SK-N-MC (cell line): ENCODE measurements around the gene SH2D2A.

Experiments
- DNase-seq: peaks from one replicate; pipeline ENCODE4 v3.0.0-alpha.2; 2011; ENCODE audit warnings: low read depth, low spot score
- H3K27ac ChIP-seq: fragments of 200-600 bp; sonication (generic); 2 replicates; pipeline ENCODE4 v1.5.1; 2016; ENCODE audit warnings: mixed run types
- H3K36me3 ChIP-seq: fragments of 200-600 bp; sonication (generic); 2 replicates; pipeline ENCODE4 v1.6.1; 2017; ENCODE audit warnings: antibody characterized with exemption, low read length, mixed read lengths; ENCODE audit not compliant: insufficient read depth
- H3K4me3 ChIP-seq: fragments of 200-600 bp; sonication (generic); 2 replicates; pipeline ENCODE4 v1.5.1; 2016
- H3K9ac ChIP-seq: fragments of 200-600 bp; sonication (generic); 2 replicates; pipeline ENCODE4 v1.8.0; 2017; ENCODE audit warnings: mixed run types, mixed read lengths; ENCODE audit not compliant: insufficient read length
- H3K9me3 ChIP-seq: fragments of 200-600 bp; sonication (generic); 2 replicates; pipeline ENCODE4 v1.6.1; 2017; ENCODE audit warnings: low read depth, mild to moderate bottlenecking, antibody characterized with exemption, low read length, moderate library complexity, mixed read lengths
- EZH2 ChIP-seq: fragments of 200-600 bp; sonication (generic); IDR thresholded peaks from one replicate; pipeline ENCODE4 v1.6.1; 2017; ENCODE audit warnings: antibody characterized with exemption
- FOXP2 ChIP-seq: optimal IDR thresholded peaks from 2 replicates; pipeline ENCODE3; 2011; ENCODE audit warnings: mild to moderate bottlenecking, moderate library complexity; ENCODE audit not compliant: insufficient read depth; ENCODE audit errors: extremely low read length, control extremely low read depth
- POLR2AphosphoS5 ChIP-seq: IDR thresholded peaks from 2 replicates; pipeline ENCODE4 v1.6.1; 2012; ENCODE audit warnings: mild to moderate bottlenecking, low read depth, low read length, borderline replicate concordance

Gene SH2D2A

DNA sequence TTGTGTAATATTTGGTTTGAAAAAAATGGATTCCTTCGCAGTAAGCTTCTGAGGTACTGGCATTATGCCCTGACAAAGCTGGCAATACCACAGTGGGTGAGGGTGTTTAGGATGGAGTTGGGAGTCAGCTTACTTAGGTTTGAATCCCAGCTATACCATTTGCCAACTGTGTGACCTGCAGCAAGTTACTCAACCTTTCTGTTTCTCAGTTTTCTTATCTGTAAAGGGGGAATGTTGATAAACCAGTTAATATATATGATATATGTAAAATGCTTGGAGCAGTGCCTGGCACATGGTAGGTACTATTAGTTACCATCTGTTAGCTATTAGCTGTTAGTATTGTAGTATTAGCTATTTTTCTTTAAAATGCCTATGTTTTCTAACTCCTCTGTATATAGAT is 60.3 kb downstream of the SH2D2A start:
- H3K4me3 ChIP-seq, result no peak overlapping the region
- TF ChIP-seq FOXP2 (no peak), EZH2 (no peak), POLR2AphosphoS5 (no peak)
- H3K27ac ChIP-seq, result no peak overlapping the region
- no peaks in the 10 kb centered on the region for H3K9me3 ChIP-seq
- no peak for DNase-seq
- H3K9ac ChIP-seq, result no peak overlapping the region
- H3K36me3 ChIP-seq, result no peaks in the 10 kb centered on the region
